Keratinocyte (primary cell): ENCODE data around the gene KIF24. TPM values are rescaled to one million over a fixed set of nuclear protein-coding genes. Genes with fewer than 3 reads are reported as not detected.
"Not testable (repeated sequence)": the region's sequence is repeated elsewhere in the genome, so short reads cannot be mapped to it uniquely, and the experiment has no call there.

ENCODE experiments used
- DNase-seq: peaks from one replicate; pipeline ENCODE4 v3.0.0-alpha.2; 2011; ENCODE audit warnings: low read depth, missing footprints, low spot score
- FAIRE-seq: peaks from 2 replicates; lab custom pipeline; 2011; peaks lifted over from hg19 to GRCh38; lab: Jason Lieb, UNC
- H2AFZ ChIP-seq: 2 replicates; pipeline ENCODE4 v1.6.0; 2012; ENCODE audit warnings: low read length, control low read depth, inconsistent platforms; ENCODE audit not compliant: control insufficient read depth
- H3K27ac ChIP-seq: 2 replicates; pipeline ENCODE4 v1.5.1; 2011; ENCODE audit warnings: low read length; ENCODE audit not compliant: control insufficient read depth, insufficient read depth
- H3K27me3 ChIP-seq: 3 replicates; pipeline ENCODE4 v1.6.0; 2011; ENCODE audit warnings: low read length; ENCODE audit not compliant: control insufficient read depth, insufficient read depth; ENCODE audit errors: extremely low read depth
- H3K36me3 ChIP-seq, 2 experiments: 2 replicates in 1 of 2; 3 replicates in 1 of 2; pipeline ENCODE4 v1.5.1; 2011; ENCODE audit warnings: low read length in 2 of 2, mild to moderate bottlenecking in 1 of 2; ENCODE audit not compliant: control insufficient read depth in 2 of 2, insufficient read depth in 2 of 2; ENCODE audit errors: extremely low read depth in 1 of 2
- H3K4me1 ChIP-seq: 3 replicates; pipeline ENCODE4 v1.5.1; 2011; ENCODE audit warnings: low read length; ENCODE audit not compliant: control insufficient read depth, insufficient read depth; ENCODE audit errors: extremely low read depth
- H3K4me2 ChIP-seq: 3 replicates; pipeline ENCODE4 v1.6.0; 2011; ENCODE audit warnings: low read depth, low read length; ENCODE audit not compliant: control insufficient read depth, insufficient read depth; ENCODE audit errors: extremely low read depth
- H3K4me3 ChIP-seq, 3 experiments: fragments of 200-600 bp in 1 of 3; sonication (generic) in 1 of 3; 2 replicates in 2 of 3; 3 replicates in 1 of 3; pipeline ENCODE4 v1.5.1; 2011 to 2016; ENCODE audit warnings: low read length in 3 of 3, mild to moderate bottlenecking in 3 of 3, control low read depth in 2 of 3, inconsistent platforms in 1 of 3, low read depth in 1 of 3, mixed read lengths in 1 of 3, mixed run types in 1 of 3, moderate library complexity in 1 of 3; ENCODE audit not compliant: control insufficient read depth in 2 of 3, insufficient read depth in 2 of 3; ENCODE audit errors: extremely low read depth in 1 of 3
- H3K79me2 ChIP-seq: 2 replicates; pipeline ENCODE4 v1.6.0; 2012; ENCODE audit warnings: low read length; ENCODE audit not compliant: control insufficient read depth, insufficient read depth
- H3K9ac ChIP-seq: 3 replicates; pipeline ENCODE4 v1.6.0; 2011; ENCODE audit warnings: low read length; ENCODE audit not compliant: control insufficient read depth, insufficient read depth; ENCODE audit errors: extremely low read depth
- H3K9me1 ChIP-seq: 3 replicates; pipeline ENCODE4 v1.6.0; 2011; ENCODE audit warnings: low read length; ENCODE audit not compliant: control insufficient read depth, insufficient read depth; ENCODE audit errors: extremely low read depth
- H3K9me3 ChIP-seq: 2 replicates; pipeline ENCODE4 v1.5.1; 2012; ENCODE audit warnings: low read depth, low read length; ENCODE audit not compliant: control insufficient read depth
- H4K20me1 ChIP-seq: 3 replicates; pipeline ENCODE4 v1.6.0; 2011; ENCODE audit warnings: low read length; ENCODE audit not compliant: control insufficient read depth, insufficient read depth; ENCODE audit errors: extremely low read depth
- EZH2 ChIP-seq: IDR thresholded peaks from one replicate; pipeline ENCODE4 v1.6.1; 2012; ENCODE audit warnings: inconsistent platforms, mild to moderate bottlenecking, low read length, moderate library complexity
- dilution Hi-C: fragments of 300-500 bp; cut with MboI; formaldehyde crosslinking; loops from one replicate; pipeline ENCODE4 v1.7.0; 2020; ENCODE audit warnings: low sequenced_read_pairs; ENCODE audit not compliant: extremely low pct_ligation_motif_present
- polyA plus RNA-seq, 5 experiments: library from polyadenylated mRNA; depleted of rRNA in 3 of 5; stranded (reverse) in 3 of 5; stranded (forward) in 1 of 5; unstranded in 1 of 5; fragments of >200 nt; gene quantifications; 1 replicate in 1 of 5; 2 replicates in 3 of 5; 3 replicates in 1 of 5; pipeline versions ENCODE4 v1.2.1 to v1.2.3, GENCODE V29; 2011 to 2012; ENCODE audit warnings: missing spikeins in 2 of 5, low read depth in 1 of 5, low replicate concordance in 1 of 5
- TF ChIP-seq, protein P1 (sequence below), 3 experiments: IDR thresholded peaks in 1 of 3; conservative IDR thresholded peaks in 1 of 3; optimal IDR thresholded peaks in 1 of 3; 2 replicates in 2 of 3; 3 replicates in 1 of 3; pipeline versions ENCODE3 to v1.5.1; 2011; ENCODE audit warnings: low read length in 3 of 3, mild to moderate bottlenecking in 3 of 3, moderate library complexity in 2 of 3, control low read depth in 1 of 3, inconsistent platforms in 1 of 3; ENCODE audit not compliant: insufficient read depth in 2 of 3; ENCODE audit errors: extremely low read depth in 1 of 3

Gene KIF24
- polyA plus RNA-seq, 1 donor (not counting 4 experiments of a cell fraction or from before 2014, with no cell fraction given) = 1.8 TPM

DNA sequence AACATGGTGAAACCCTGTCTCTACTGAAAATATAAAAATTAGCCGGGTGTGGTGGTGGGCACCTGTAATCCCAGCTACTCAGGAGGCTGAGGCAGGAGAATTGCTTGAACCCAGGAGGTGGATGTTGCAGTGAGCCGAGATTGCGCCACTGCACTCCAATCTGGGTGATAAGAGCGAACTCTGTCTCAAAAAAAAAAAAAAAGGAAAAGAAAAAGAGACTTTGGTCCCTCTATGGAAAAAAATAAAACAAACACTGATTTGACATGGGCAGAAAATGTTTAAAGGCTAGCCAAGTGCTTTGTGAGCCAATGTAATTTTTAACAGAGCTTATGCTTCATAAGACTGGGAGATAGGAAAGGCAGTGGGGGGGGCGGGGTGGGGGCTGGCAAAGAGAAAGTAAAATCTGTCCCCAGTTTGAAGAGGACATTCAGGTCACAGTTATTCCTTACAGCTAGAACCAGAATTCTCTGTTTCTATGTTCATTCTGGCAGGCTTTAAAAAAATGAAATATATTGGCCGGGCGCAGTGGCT lies 23.1 kb upstream of the KIF24 start:
- H3K4me3 ChIP-seq, H3K9me3 ChIP-seq: not testable (repeated sequence)

DNA sequence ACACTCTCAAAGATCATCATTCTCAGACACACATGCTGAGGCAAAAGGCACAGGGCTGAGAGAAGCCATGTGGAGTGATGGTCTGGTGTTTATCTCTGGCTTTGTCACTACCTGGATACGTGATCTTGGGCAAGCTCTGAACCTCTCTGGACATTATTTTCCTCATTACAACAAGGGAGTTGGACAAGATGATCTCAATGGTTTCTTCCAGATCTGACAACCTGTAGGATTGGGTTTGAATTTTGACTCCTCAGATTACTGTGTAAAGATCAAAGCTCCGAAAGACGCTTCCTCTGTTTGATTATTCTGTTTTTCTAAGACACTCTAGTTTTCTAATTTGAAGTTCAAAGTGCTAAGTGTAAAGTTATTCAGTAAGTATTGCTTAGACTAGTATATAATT lies 20.3 kb upstream of the KIF24 start:
- no peaks in the 10 kb centered on the region for H4K20me1 ChIP-seq
- dilution Hi-C loops = no loop called here
- no peak overlapping the region for H3K27ac ChIP-seq
- no peaks in the 10 kb centered on the region for H3K9me1 ChIP-seq
- no peak overlapping the region for H3K9ac ChIP-seq
- H3K9me3 ChIP-seq = no peaks in the 10 kb centered on the region
- no peak for FAIRE-seq
- DNase-seq = no peak
- H3K4me3 ChIP-seq = no peak overlapping the region
- no peaks in the 10 kb centered on the region for H3K36me3 ChIP-seq
- H3K4me1 ChIP-seq = no peaks in the 10 kb centered on the region
- H3K27me3 ChIP-seq = no peaks in the 10 kb centered on the region
- H2AFZ ChIP-seq = no peak overlapping the region
- H3K79me2 ChIP-seq = no peaks in the 10 kb centered on the region
- no peak for TF ChIP-seq EZH2
- TF ChIP-seq, protein P1, sequence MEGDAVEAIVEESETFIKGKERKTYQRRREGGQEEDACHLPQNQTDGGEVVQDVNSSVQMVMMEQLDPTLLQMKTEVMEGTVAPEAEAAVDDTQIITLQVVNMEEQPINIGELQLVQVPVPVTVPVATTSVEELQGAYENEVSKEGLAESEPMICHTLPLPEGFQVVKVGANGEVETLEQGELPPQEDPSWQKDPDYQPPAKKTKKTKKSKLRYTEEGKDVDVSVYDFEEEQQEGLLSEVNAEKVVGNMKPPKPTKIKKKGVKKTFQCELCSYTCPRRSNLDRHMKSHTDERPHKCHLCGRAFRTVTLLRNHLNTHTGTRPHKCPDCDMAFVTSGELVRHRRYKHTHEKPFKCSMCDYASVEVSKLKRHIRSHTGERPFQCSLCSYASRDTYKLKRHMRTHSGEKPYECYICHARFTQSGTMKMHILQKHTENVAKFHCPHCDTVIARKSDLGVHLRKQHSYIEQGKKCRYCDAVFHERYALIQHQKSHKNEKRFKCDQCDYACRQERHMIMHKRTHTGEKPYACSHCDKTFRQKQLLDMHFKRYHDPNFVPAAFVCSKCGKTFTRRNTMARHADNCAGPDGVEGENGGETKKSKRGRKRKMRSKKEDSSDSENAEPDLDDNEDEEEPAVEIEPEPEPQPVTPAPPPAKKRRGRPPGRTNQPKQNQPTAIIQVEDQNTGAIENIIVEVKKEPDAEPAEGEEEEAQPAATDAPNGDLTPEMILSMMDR (optimal IDR thresholded peaks at IDR 0.05 in 1 of 3, IDR thresholded peaks at IDR 0.05 in 1 of 3, conservative IDR thresholded peaks at IDR 0.05 in 1 of 3; ENCODE audit: extremely low read depth in 1 of 3, insufficient read depth in 2 of 3, low read length in 3 of 3) = no peak
- H3K4me2 ChIP-seq = no peak overlapping the region

More for the DNA sequence above, 23.1 kb upstream of the KIF24 start:
- H3K4me1 ChIP-seq, H3K4me2 ChIP-seq, H3K27ac ChIP-seq, H3K79me2 ChIP-seq, DNase-seq, H3K27me3 ChIP-seq, FAIRE-seq, H4K20me1 ChIP-seq, H3K9ac ChIP-seq, H3K9me1 ChIP-seq, H2AFZ ChIP-seq, H3K36me3 ChIP-seq, dilution Hi-C loops: not testable (repeated sequence)

- H2AFZ ChIP-seq = no peak overlapping the region
- H3K9me1 ChIP-seq = no peaks in the 10 kb centered on the region
- no peaks in the 10 kb centered on the region for H3K9me3 ChIP-seq
- H3K36me3 ChIP-seq = peaks cover 3 to 7% of the 10 kb centered on the region in 2 experiments
- no peak overlapping the region for H3K27ac ChIP-seq
- DNase-seq = no peak
- no peak overlapping the region for H3K4me2 ChIP-seq
- no peak for FAIRE-seq
- H3K4me1 ChIP-seq = no peaks in the 10 kb centered on the region
- H3K9ac ChIP-seq = no peak overlapping the region
- no peaks in the 10 kb centered on the region for H3K79me2 ChIP-seq
- no peak overlapping the region for H3K4me3 ChIP-seq
- H3K27me3 ChIP-seq = no peaks in the 10 kb centered on the region
- TF ChIP-seq, protein P1 (optimal IDR thresholded peaks at IDR 0.05 in 1 of 3, IDR thresholded peaks at IDR 0.05 in 1 of 3, conservative IDR thresholded peaks at IDR 0.05 in 1 of 3; ENCODE audit: extremely low read depth in 1 of 3, insufficient read depth in 2 of 3, low read length in 3 of 3) = no peak
- no peak for TF ChIP-seq EZH2
- dilution Hi-C loops = no loop called here
- H4K20me1 ChIP-seq = no peaks in the 10 kb centered on the region
These were observed 18.7 kb upstream of the KIF24 start for GRCh38 chr9:34347800-34348158.
